Skeletal muscle tissue (tissue), 4 donors: ENCODE results near the gene MTMR3. TPM values are rescaled to one million over a fixed set of nuclear protein-coding genes. Genes with fewer than 3 reads are reported as not detected.

ENCODE experiments used
- H3K27ac ChIP-seq: one replicate; pipeline ENCODE4 v1.7.0; 2013; ENCODE audit warnings: mild to moderate bottlenecking, low read depth, low read length, inconsistent platforms
- H3K27me3 ChIP-seq, 3 donors: one replicate each; pipeline ENCODE4 v1.7.0; 2013; ENCODE audit warnings: low read length in 3 of 3; ENCODE audit not compliant: control insufficient read depth in 3 of 3, insufficient read depth in 3 of 3
- H3K36me3 ChIP-seq, 3 donors: one replicate each; pipeline ENCODE4 v1.7.0; 2013; ENCODE audit warnings: low read length in 3 of 3; ENCODE audit not compliant: control insufficient read depth in 3 of 3, insufficient read depth in 3 of 3
- H3K4me1 ChIP-seq, 3 donors: one replicate each; pipeline ENCODE4 v1.7.0; 2013; ENCODE audit warnings: low read length in 3 of 3, mild to moderate bottlenecking in 3 of 3; ENCODE audit not compliant: control insufficient read depth in 3 of 3, insufficient read depth in 3 of 3
- H3K4me3 ChIP-seq, 3 donors: one replicate each; pipeline ENCODE4 v1.7.0; 2013; ENCODE audit warnings: low read length in 3 of 3
- H3K9ac ChIP-seq, 3 donors: one replicate each; pipeline ENCODE4 v1.7.0; 2013; ENCODE audit warnings: low read length in 3 of 3, mild to moderate bottlenecking in 3 of 3, moderate library complexity in 2 of 3, low read depth in 1 of 3
- H3K9me3 ChIP-seq, 3 donors: one replicate each; pipeline ENCODE4 v1.7.0; 2013; ENCODE audit warnings: low read length in 3 of 3; ENCODE audit not compliant: control insufficient read depth in 3 of 3
- total RNA-seq: library from RNA; depleted of rRNA; stranded (reverse); fragments of >200 nt; gene quantifications from one replicate; pipeline ENCODE4 v1.2.3, GENCODE V29; 2014
- donor health status: Osteomylitis.

MTMR3 gene
- total RNA-seq, 1 donor from 2014 or later, result 38.6 TPM

GRCh38 chr22:30004101-30004500 lies 121.1 kb downstream of the MTMR3 start:
- H3K27ac ChIP-seq, result no peak overlapping the region

GRCh38 chr22:30004694-30005093 lies 121.7 kb downstream of the MTMR3 start:
- Histone ChIP-seq H3K36me3 (peaks cover 21 to 52% (median 30%) of the 10 kb centered on the region in 3 donors), H3K27me3 (no peaks in the 10 kb centered on the region), H3K27ac (no peak overlapping the region)

More at GRCh38 chr22:30004101-30004500, 121.1 kb downstream of the MTMR3 start:
- peaks cover 20 to 46% (median 27%) of the 10 kb centered on the region in 3 donors for H3K36me3 ChIP-seq
- H3K27me3 ChIP-seq, result no peaks in the 10 kb centered on the region
- no peak overlapping the region for H3K9ac ChIP-seq
- no peaks in the 10 kb centered on the region for H3K9me3 ChIP-seq
- no peak overlapping the region for H3K4me3 ChIP-seq
- peaks cover 7 to 14% (median 11%) of the 10 kb centered on the region in 3 donors for H3K4me1 ChIP-seq

DNA sequence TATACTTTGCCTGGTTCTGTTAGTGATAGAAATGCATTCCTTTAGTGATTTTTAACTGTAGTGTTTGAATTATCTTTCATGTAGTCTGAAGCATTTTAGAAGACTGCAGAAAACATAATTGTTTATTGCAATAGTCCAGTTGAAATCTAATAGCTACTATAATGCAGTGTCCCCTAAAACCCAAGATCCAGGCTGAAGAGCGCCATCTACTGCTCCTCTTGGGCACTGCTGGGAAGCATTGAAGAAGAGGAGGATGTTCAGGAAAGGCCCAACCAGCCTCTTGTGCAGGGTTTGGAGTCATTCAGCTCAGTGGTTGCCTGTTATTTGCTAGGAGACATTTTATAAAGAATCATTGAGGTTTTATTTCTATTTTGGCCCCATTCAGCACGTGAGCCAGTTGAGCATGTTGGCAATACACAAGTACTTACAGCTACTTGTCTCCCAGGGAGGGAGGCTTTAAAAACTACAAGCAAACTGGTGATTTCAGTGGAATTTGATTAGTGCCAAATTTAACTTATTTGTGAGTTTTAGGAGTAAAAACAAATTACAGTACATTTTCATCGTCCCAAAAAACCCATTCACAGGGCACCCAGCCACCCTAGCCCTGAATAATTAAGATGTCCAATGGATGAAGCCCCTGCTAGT lies 122.4 kb downstream of the MTMR3 start:
- no peak overlapping the region for H3K27ac ChIP-seq
- H3K36me3 ChIP-seq, result peaks cover 26 to 57% (median 30%) of the 10 kb centered on the region in 3 donors
- H3K27me3 ChIP-seq, result no peaks in the 10 kb centered on the region
- H3K4me1 ChIP-seq, result peaks cover 7 to 14% (median 10%) of the 10 kb centered on the region in 3 donors
- no peak overlapping the region for H3K9ac ChIP-seq
- no peak overlapping the region for H3K4me3 ChIP-seq
- no peaks in the 10 kb centered on the region for H3K9me3 ChIP-seq

More at GRCh38 chr22:30004694-30005093, 121.7 kb downstream of the MTMR3 start:
- no peak overlapping the region for H3K4me3 ChIP-seq
- H3K9ac ChIP-seq, result no peak overlapping the region
- peaks cover 7 to 14% (median 10%) of the 10 kb centered on the region in 3 donors for H3K4me1 ChIP-seq
- no peaks in the 10 kb centered on the region for H3K9me3 ChIP-seq

DNA sequence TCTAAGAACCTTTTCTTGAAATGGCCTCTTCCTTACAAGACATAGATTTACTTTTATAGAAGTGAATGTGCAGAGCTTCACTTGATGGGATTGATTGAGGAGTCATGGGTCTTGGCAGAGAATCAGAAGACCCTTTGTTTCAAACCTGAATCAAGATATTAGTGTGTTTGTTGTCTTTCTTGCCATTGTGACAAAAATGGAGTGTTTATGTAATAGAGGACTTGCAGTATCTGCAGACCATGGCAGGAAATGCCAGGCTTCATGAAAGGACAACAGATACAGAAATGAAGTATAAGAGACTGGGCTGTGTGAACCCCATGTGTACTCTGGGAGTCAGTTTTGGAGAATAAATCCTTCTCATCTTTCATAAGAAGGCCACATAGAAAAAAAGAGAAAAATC lies 124.4 kb downstream of the MTMR3 start:
- Histone ChIP-seq H3K9me3 (no peaks in the 10 kb centered on the region), H3K4me3 (no peak overlapping the region), H3K4me1 (peaks cover 7 to 14% (median 10%) of the 10 kb centered on the region in 3 donors), H3K27ac (no peak overlapping the region), H3K9ac (no peak overlapping the region), H3K27me3 (no peaks in the 10 kb centered on the region), H3K36me3 (peaks cover 34 to 63% (median 37%) of the 10 kb centered on the region in 3 donors)

DNA sequence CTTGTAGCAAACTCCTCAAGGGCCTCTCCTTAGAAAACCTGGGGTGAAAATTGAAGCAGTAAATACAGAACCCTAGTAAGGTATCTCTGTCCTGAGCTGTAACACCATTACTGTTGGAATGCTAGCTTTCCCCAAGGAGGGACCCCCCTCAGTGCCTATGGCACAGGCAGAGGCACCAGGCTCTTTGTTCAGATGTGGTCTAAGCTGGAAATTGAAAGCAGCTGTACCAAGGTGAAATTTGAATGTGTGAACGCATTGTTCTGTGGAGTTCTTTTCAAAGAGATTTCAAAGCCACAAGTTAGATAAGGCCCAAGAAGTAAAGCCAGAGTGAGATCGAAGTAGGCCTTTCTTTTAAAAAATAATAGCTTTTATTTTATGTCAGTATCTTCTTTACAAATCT lies 125.4 kb downstream of the MTMR3 start:
- H3K9me3 ChIP-seq, result no peaks in the 10 kb centered on the region
- no peak overlapping the region for H3K9ac ChIP-seq
- no peaks in the 10 kb centered on the region for H3K27me3 ChIP-seq
- peaks cover 39 to 64% (median 40%) of the 10 kb centered on the region in 3 donors for H3K36me3 ChIP-seq
- no peak overlapping the region for H3K4me3 ChIP-seq
- H3K27ac ChIP-seq, result no peak overlapping the region
- H3K4me1 ChIP-seq, result peaks cover 7 to 14% (median 10%) of the 10 kb centered on the region in 3 donors

DNA sequence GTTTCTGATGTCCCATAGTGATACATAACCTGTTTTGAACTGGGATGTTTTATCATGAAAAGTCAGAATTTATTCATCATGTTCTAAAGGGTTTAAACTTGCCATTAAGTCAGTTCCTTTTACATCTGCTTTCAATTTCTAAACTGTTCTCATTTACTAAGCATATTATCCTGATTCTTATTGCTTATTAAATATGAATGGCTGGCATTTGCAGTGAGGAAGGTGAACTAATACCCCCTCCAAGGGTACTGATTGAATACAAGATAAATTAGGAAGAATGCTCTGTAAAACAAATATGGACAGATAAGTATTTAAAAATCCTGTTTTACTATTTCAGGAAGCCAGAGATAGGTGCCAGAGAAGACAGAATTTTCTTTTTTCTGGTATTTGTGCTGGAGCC lies 126.5 kb downstream of the MTMR3 start:
- Histone ChIP-seq H3K4me3 (no peak overlapping the region), H3K9ac (no peak overlapping the region), H3K4me1 (peaks cover 6 to 9% (median 7%) of the 10 kb centered on the region in 3 donors), H3K9me3 (no peaks in the 10 kb centered on the region), H3K27me3 (no peaks in the 10 kb centered on the region), H3K36me3 (peaks cover 43 to 69% (median 49%) of the 10 kb centered on the region in 3 donors), H3K27ac (no peak overlapping the region)

- no peaks in the 10 kb centered on the region for H3K27me3 ChIP-seq
- H3K4me3 ChIP-seq, result no peak overlapping the region
- no peak overlapping the region for H3K27ac ChIP-seq
- H3K9ac ChIP-seq, result no peak overlapping the region
- H3K36me3 ChIP-seq, result peaks cover 51 to 82% (median 61%) of the 10 kb centered on the region in 3 donors
- H3K9me3 ChIP-seq, result no peaks in the 10 kb centered on the region
- H3K4me1 ChIP-seq, result no peaks in the 10 kb centered on the region
Observed at GRCh38 chr22:30010789-30011405, 127.9 kb downstream of the MTMR3 start.

DNA sequence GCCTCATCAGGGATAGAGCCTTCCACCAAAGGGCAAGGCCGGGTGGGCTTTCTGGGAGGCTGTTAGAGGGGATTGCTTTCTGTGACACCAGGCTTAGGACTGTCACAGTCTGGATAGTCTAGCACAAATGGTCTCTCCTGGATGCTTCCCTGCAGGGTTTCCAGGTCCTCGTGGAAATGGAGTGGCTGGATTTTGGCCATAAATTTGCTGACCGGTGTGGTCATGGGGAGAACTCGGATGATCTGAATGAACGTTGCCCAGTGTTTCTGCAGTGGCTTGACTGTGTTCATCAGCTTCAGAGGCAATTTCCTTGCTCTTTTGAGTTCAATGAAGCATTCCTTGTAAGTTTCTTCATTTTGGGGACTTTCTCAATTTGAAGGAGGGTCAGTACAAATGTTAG lies 130.2 kb downstream of the MTMR3 start:
- no peak overlapping the region for H3K27ac ChIP-seq
- no peaks in the 10 kb centered on the region for H3K27me3 ChIP-seq
- no peak overlapping the region for H3K9ac ChIP-seq
- H3K36me3 ChIP-seq, result peaks cover 63 to 87% (median 69%) of the 10 kb centered on the region in 3 donors
- no peak overlapping the region for H3K4me3 ChIP-seq
- H3K4me1 ChIP-seq, result no peaks in the 10 kb centered on the region
- H3K9me3 ChIP-seq, result no peaks in the 10 kb centered on the region

- Histone ChIP-seq H3K36me3 (peaks cover 66 to 82% (median 68%) of the 10 kb centered on the region in 3 donors), H3K27ac (no peak overlapping the region), H3K9me3 (no peaks in the 10 kb centered on the region), H3K27me3 (no peaks in the 10 kb centered on the region), H3K4me1 (no peaks in the 10 kb centered on the region), H3K4me3 (no peak overlapping the region), H3K9ac (no peak overlapping the region)
Observed at GRCh38 chr22:30014244-30014643, 131.3 kb downstream of the MTMR3 start.

GRCh38 chr22:30015229-30015797 lies 132.3 kb downstream of the MTMR3 start:
- Histone ChIP-seq H3K27me3 (no peaks in the 10 kb centered on the region), H3K9me3 (no peaks in the 10 kb centered on the region), H3K9ac (no peak overlapping the region), H3K4me1 (no peaks in the 10 kb centered on the region), H3K4me3 (no peak overlapping the region), H3K27ac (no peak overlapping the region), H3K36me3 (peaks cover 71 to 80% (median 78%) of the 10 kb centered on the region in 3 donors)
